HepG2 (cell line): ENCODE measurements around the gene IFNAR2. TPM values are rescaled to one million over a fixed set of nuclear protein-coding genes. Genes with fewer than 3 reads are reported as not detected.

Source experiments
- ATF7 ChIP-seq, 2 experiments: fragments of 450-650 bp in 1 of 2; sonication (generic) in 1 of 2; formaldehyde crosslinking in 1 of 2; IDR thresholded peaks; 2 replicates each; pipeline versions ENCODE4 v1.4.0 to v1.6.1; 2016 to 2020; ENCODE audit warnings: antibody characterized with exemption in 1 of 2, mild to moderate bottlenecking in 1 of 2, missing genetic modification reagents in 1 of 2
- BRD4 ChIP-seq: sonication (generic); formaldehyde crosslinking; IDR thresholded peaks from 2 replicates; pipeline ENCODE4 v1.4.0; 2020; ENCODE audit warnings: missing genetic modification reagents
- CTCF ChIP-seq: sonication (generic); formaldehyde crosslinking; IDR thresholded peaks from 2 replicates; pipeline ENCODE4 v1.5.0; 2020; ENCODE audit warnings: mild to moderate bottlenecking, missing genetic modification reagents, moderate library complexity
- DPF2 ChIP-seq: sonication (generic); formaldehyde crosslinking; IDR thresholded peaks from 2 replicates; pipeline ENCODE4 v1.4.0; 2020; ENCODE audit warnings: mild to moderate bottlenecking, low read depth, missing genetic modification reagents, borderline replicate concordance
- DRAP1 ChIP-seq: IDR thresholded peaks from 2 replicates; pipeline ENCODE4 v1.6.1; 2016; ENCODE audit warnings: missing genetic modification reagents, missing compliant biosample characterization
- HMGXB4 ChIP-seq, 2 experiments: sonication (generic) in 1 of 2; formaldehyde crosslinking in 1 of 2; IDR thresholded peaks; 2 replicates each; pipeline versions ENCODE4 v1.4.0 to v1.6.1; 2018 to 2020; ENCODE audit warnings: missing genetic modification reagents in 2 of 2, borderline replicate concordance in 1 of 2, low read depth in 1 of 2, mild to moderate bottlenecking in 1 of 2, missing biosample characterization in 1 of 2
- ISL2 ChIP-seq: sonication (generic); formaldehyde crosslinking; IDR thresholded peaks from 2 replicates; pipeline ENCODE4 v1.5.0; 2020; ENCODE audit warnings: missing genetic modification reagents
- RAD21 ChIP-seq: fragments of 450-650 bp; formaldehyde crosslinking; IDR thresholded peaks from 2 replicates; pipeline ENCODE4 v1.5.0; 2020; ENCODE audit warnings: mild to moderate bottlenecking
- SOX6 ChIP-seq, 2 experiments: fragments of 450-650 bp in 1 of 2; sonication (generic) in 1 of 2; formaldehyde crosslinking in 1 of 2; IDR thresholded peaks; 2 replicates each; pipeline versions ENCODE4 v1.4.0 to v1.6.1; 2017 to 2020; ENCODE audit warnings: antibody characterized with exemption in 1 of 2, mild to moderate bottlenecking in 1 of 2, missing genetic modification reagents in 1 of 2
- ZBTB44 ChIP-seq: sonication (generic); formaldehyde crosslinking; IDR thresholded peaks from 2 replicates; pipeline ENCODE4 v1.4.0; 2020; ENCODE audit warnings: missing genetic modification reagents
- ZNF512B ChIP-seq: sonication (generic); formaldehyde crosslinking; IDR thresholded peaks from 2 replicates; pipeline ENCODE4 v1.5.1; 2020; ENCODE audit warnings: missing genetic modification reagents, mild to moderate bottlenecking, borderline replicate concordance
- ZSCAN20 ChIP-seq: sonication (generic); formaldehyde crosslinking; IDR thresholded peaks from 2 replicates; pipeline ENCODE4 v1.4.0; 2020; ENCODE audit warnings: missing genetic modification reagents, mild to moderate bottlenecking, borderline replicate concordance
- polyA plus RNA-seq, 8 experiments: library from polyadenylated mRNA; depleted of rRNA in 3 of 8; stranded (reverse) in 7 of 8; unstranded in 1 of 8; fragments of >200 nt; fragmentation: Illumina TruSeq in 4 of 8; extraction: Trizol in 4 of 8; gene quantifications; 2 replicates each; pipeline versions ENCODE4 v1.2.1 to v1.2.3, GENCODE V29; 2011 to 2016; ENCODE audit warnings: low read depth in 4 of 8, missing spikeins in 1 of 8, mixed read lengths in 1 of 8; ENCODE audit not compliant: insufficient read depth in 1 of 8
- total RNA-seq, 5 experiments: library from RNA; depleted of rRNA; stranded (reverse); fragments of >200 nt; fragmentation: Illumina TruSeq; extraction: Trizol; gene quantifications; 2 replicates each; pipeline ENCODE4 v1.2.3, GENCODE V29; 2016; ENCODE audit warnings: low read depth in 1 of 5

IFNAR2 gene
- total and polyA plus RNA-seq, 2 of the 13 experiments (the other 11 are each of a cell fraction or from before 2014, with no cell fraction given), result 5.1 to 24.1 TPM

GRCh38 chr21:33199516-33200217, 30.1 kb upstream of the IFNAR2 start (continued):
- TF ChIP-seq HMGXB4 (CRISPR knock-in tag; IDR thresholded peaks at IDR 0.05; ENCODE audit: borderline replicate concordance in 1 of 2, low read depth in 1 of 2), result 0 out of 4 replicates have a peak, but pooled peaks of 1 of the 2 experiments have one; percentile 30
- no peak for TF ChIP-seq ISL2
- TF ChIP-seq DPF2 (CRISPR knock-in tag), result no peak
- no peak for TF ChIP-seq ZNF512B (CRISPR knock-in tag)
- TF ChIP-seq BRD4 (CRISPR knock-in tag), result no peak
- TF ChIP-seq SOX6 (IDR thresholded peaks at IDR 0.05), result no peak
- peak; percentile 24; the same call in 1 of the 2 replicates for TF ChIP-seq SOX6 (CRISPR knock-in tag; IDR thresholded peaks at IDR 0.05)
- TF ChIP-seq ZBTB44, result no peak
- TF ChIP-seq RAD21 (CRISPR knock-in tag), result peak; percentile 86
- no peak for TF ChIP-seq ZSCAN20
- peak; percentile 79 for TF ChIP-seq ATF7 (IDR thresholded peaks at IDR 0.05)
- TF ChIP-seq ATF7 (CRISPR knock-in tag; IDR thresholded peaks at IDR 0.05), result no peak
- TF ChIP-seq CTCF, result peak; percentile 89
- TF ChIP-seq DRAP1 (CRISPR knock-in tag), result 0 out of 2 replicates have a peak, but pooled peaks have one; percentile 12
